GM20431 (cell line): ENCODE measurements around the gene SPARC.
"Not testable (repeated sequence)": the region's sequence is repeated elsewhere in the genome, so short reads cannot be mapped to it uniquely, and the experiment has no call there.

Source experiments
- in situ Hi-C: fragments of 300-500 bp; cut with MseI, MboI; formaldehyde crosslinking; loops from one replicate; pipeline ENCODE4 v1.15.0; 2020; ENCODE audit warnings: low sequenced_read_pairs; ENCODE audit not compliant: unreplicated experiment

The SPARC gene

GRCh38 chr5:151703780-151704179 lies 17.1 kb upstream of the SPARC start:
- in situ Hi-C loops: no loop called here

GRCh38 chr5:151703227-151703626 lies 16.5 kb upstream of the SPARC start:
- in situ Hi-C loops: no loop called here

GRCh38 chr5:151700820-151701219 lies 14.1 kb upstream of the SPARC start:
- in situ Hi-C loops: no loop called here

- in situ Hi-C loops: no loop called here
These were observed 13.6 kb upstream of the SPARC start for GRCh38 chr5:151700296-151700695.

GRCh38 chr5:151699071-151699901 lies 12.6 kb upstream of the SPARC start:
- in situ Hi-C loops: no loop called here

GRCh38 chr5:151698081-151698480 lies 11.4 kb upstream of the SPARC start:
- in situ Hi-C loops: not testable (repeated sequence)

- in situ Hi-C loops: no loop called here
These were observed 10.7 kb upstream of the SPARC start for GRCh38 chr5:151697452-151697851.

- in situ Hi-C loops: no loop called here
These were observed 9.9 kb upstream of the SPARC start for GRCh38 chr5:151696470-151697061.

GRCh38 chr5:151695464-151695863 lies 8.7 kb upstream of the SPARC start:
- in situ Hi-C loops: no loop called here

- in situ Hi-C loops: no loop called here
These were observed 7.3 kb upstream of the SPARC start for GRCh38 chr5:151694035-151694485.

GRCh38 chr5:151692312-151692711 lies 5.6 kb upstream of the SPARC start:
- in situ Hi-C loops: no loop called here

- in situ Hi-C loops: no loop called here
These were observed 5.0 kb upstream of the SPARC start for GRCh38 chr5:151691706-151692105.

GRCh38 chr5:151689591-151689990 lies 2.9 kb upstream of the SPARC start:
- in situ Hi-C loops: not testable (repeated sequence)

- in situ Hi-C loops: no loop called here
These were observed 1.7 kb upstream of the SPARC start for GRCh38 chr5:151688436-151688835.

- in situ Hi-C loops: no loop called here
These were observed 704 bp downstream of the SPARC start for GRCh38 chr5:151685749-151686673.

GRCh38 chr5:151684690-151685361 lies 1.9 kb downstream of the SPARC start:
- in situ Hi-C loops: no loop called here

- in situ Hi-C loops: no loop called here
These were observed 2.6 kb downstream of the SPARC start for GRCh38 chr5:151683986-151684588.

GRCh38 chr5:151683444-151683843 lies 3.3 kb downstream of the SPARC start:
- in situ Hi-C loops: no loop called here

GRCh38 chr5:151682751-151683331 lies 3.9 kb downstream of the SPARC start:
- in situ Hi-C loops: no loop called here
